ENCODE data around the gene MAN1C1.

Gene MAN1C1

GRCh38 chr1:25668931-25669573 lies 52.5 kb downstream of the MAN1C1 start:
- Histone ChIP-seq H4K5ac (ENCODE audit: low read length) (no peak overlapping the region), H3K18ac (ENCODE audit: low read length) (no peak overlapping the region), H3K23ac (ENCODE audit: low read length) (no peak overlapping the region), H3K4me1 (ENCODE audit: control insufficient read depth, low read depth, low read length) (no peaks in the 10 kb centered on the region), H2BK5ac (ENCODE audit: low read length) (no peak overlapping the region), H3K79me1 (ENCODE audit: low read length) (no peaks in the 10 kb centered on the region), H2BK120ac (ENCODE audit: low read depth, low read length) (no peak overlapping the region), H3K56ac (ENCODE audit: low read length) (no peak overlapping the region), H3K36me3 (ENCODE audit: control insufficient read depth, insufficient read depth, low read length) (no peaks in the 10 kb centered on the region), H3K4me2 (ENCODE audit: low read length) (no peak overlapping the region), H3K27me3 (ENCODE audit: insufficient read depth, low read length, poor library complexity) (no peaks in the 10 kb centered on the region), H3K4me3 (ENCODE audit: low read length) (no peak overlapping the region), H4K8ac (ENCODE audit: low read depth, low read length) (no peak overlapping the region), H3K9ac (ENCODE audit: low read length) (no peak overlapping the region), H2BK15ac (replicated peaks; ENCODE audit: low read depth) (no peak overlapping the region), H3K79me2 (ENCODE audit: control insufficient read depth, insufficient read depth, low read length) (no peaks in the 10 kb centered on the region), H3K4ac (ENCODE audit: low read depth, low read length) (no peak overlapping the region), H2AK5ac (ENCODE audit: low read length) (no peak overlapping the region), H3K27ac (ENCODE audit: low read depth, low read length) (no peak overlapping the region)
- no peak for DNase-seq
- no CpG with 5 or more reads among the region's 9 CpGs for WGBS (ENCODE audit: extremely low coverage, insufficient coverage, low lambda C conversion rate)

GRCh38 chr1:25669781-25670567 lies 53.4 kb downstream of the MAN1C1 start:
- no peaks in the 10 kb centered on the region for H3K79me2 ChIP-seq (ENCODE audit: control insufficient read depth, insufficient read depth, low read length)
- no peak overlapping the region for H3K9ac ChIP-seq (ENCODE audit: low read length)
- no peak overlapping the region for H3K23ac ChIP-seq (ENCODE audit: low read length)
- no peak for DNase-seq
- H3K18ac ChIP-seq (ENCODE audit: low read length): no peak overlapping the region
- H3K27me3 ChIP-seq (ENCODE audit: insufficient read depth, low read length, poor library complexity): no peaks in the 10 kb centered on the region
- H2AK5ac ChIP-seq (ENCODE audit: low read length): no peak overlapping the region
- WGBS (ENCODE audit: extremely low coverage, insufficient coverage, low lambda C conversion rate): no CpG with 5 or more reads among the region's 4 CpGs
- H2BK5ac ChIP-seq (ENCODE audit: low read length): no peak overlapping the region
- no peaks in the 10 kb centered on the region for H3K36me3 ChIP-seq (ENCODE audit: control insufficient read depth, insufficient read depth, low read length)
- H3K56ac ChIP-seq (ENCODE audit: low read length): no peak overlapping the region
- H3K4me2 ChIP-seq (ENCODE audit: low read length): no peak overlapping the region
- no peak overlapping the region for H3K4me3 ChIP-seq (ENCODE audit: low read length)
- H2BK15ac ChIP-seq (replicated peaks; ENCODE audit: low read depth): no peak overlapping the region
- H3K4me1 ChIP-seq (ENCODE audit: control insufficient read depth, low read depth, low read length): no peaks in the 10 kb centered on the region
- no peak overlapping the region for H3K27ac ChIP-seq (ENCODE audit: low read depth, low read length)
- H3K79me1 ChIP-seq (ENCODE audit: low read length): no peaks in the 10 kb centered on the region
- H4K5ac ChIP-seq (ENCODE audit: low read length): no peak overlapping the region
- no peak overlapping the region for H2BK120ac ChIP-seq (ENCODE audit: low read depth, low read length)
- no peak overlapping the region for H4K8ac ChIP-seq (ENCODE audit: low read depth, low read length)
- H3K4ac ChIP-seq (ENCODE audit: low read depth, low read length): no peak overlapping the region

GRCh38 chr1:25671929-25672328 lies 55.3 kb downstream of the MAN1C1 start:
- no peak overlapping the region for H3K18ac ChIP-seq (ENCODE audit: low read length)
- H3K36me3 ChIP-seq (ENCODE audit: control insufficient read depth, insufficient read depth, low read length): no peaks in the 10 kb centered on the region
- H3K27ac ChIP-seq (ENCODE audit: low read depth, low read length): no peak overlapping the region
- no peak overlapping the region for H2BK5ac ChIP-seq (ENCODE audit: low read length)
- H2AK5ac ChIP-seq (ENCODE audit: low read length): no peak overlapping the region
- H3K4me3 ChIP-seq (ENCODE audit: low read length): no peak overlapping the region
- WGBS (ENCODE audit: extremely low coverage, insufficient coverage, low lambda C conversion rate): no CpG with 5 or more reads among the region's 3 CpGs
- no peaks in the 10 kb centered on the region for H3K27me3 ChIP-seq (ENCODE audit: insufficient read depth, low read length, poor library complexity)
- no peak overlapping the region for H2BK120ac ChIP-seq (ENCODE audit: low read depth, low read length)
- no peak overlapping the region for H4K5ac ChIP-seq (ENCODE audit: low read length)
- peaks cover 3% of the 10 kb centered on the region for H3K4me1 ChIP-seq (ENCODE audit: control insufficient read depth, low read depth, low read length)
- H4K8ac ChIP-seq (ENCODE audit: low read depth, low read length): no peak overlapping the region
- no peak for DNase-seq
- H3K23ac ChIP-seq (ENCODE audit: low read length): no peak overlapping the region
- no peak overlapping the region for H3K4ac ChIP-seq (ENCODE audit: low read depth, low read length)
- no peak overlapping the region for H3K4me2 ChIP-seq (ENCODE audit: low read length)
- H3K79me1 ChIP-seq (ENCODE audit: low read length): no peaks in the 10 kb centered on the region
- no peak overlapping the region for H3K56ac ChIP-seq (ENCODE audit: low read length)
- H3K79me2 ChIP-seq (ENCODE audit: control insufficient read depth, insufficient read depth, low read length): no peaks in the 10 kb centered on the region
- H3K9ac ChIP-seq (ENCODE audit: low read length): no peak overlapping the region
- no peak overlapping the region for H2BK15ac ChIP-seq (replicated peaks; ENCODE audit: low read depth)

- DNase-seq: peak; percentile 31
- H3K27ac ChIP-seq (ENCODE audit: low read depth, low read length): no peak overlapping the region
- no peak overlapping the region for H3K9ac ChIP-seq (ENCODE audit: low read length)
- H2BK15ac ChIP-seq (replicated peaks; ENCODE audit: low read depth): no peak overlapping the region
- H3K79me2 ChIP-seq (ENCODE audit: control insufficient read depth, insufficient read depth, low read length): no peaks in the 10 kb centered on the region
- H3K36me3 ChIP-seq (ENCODE audit: control insufficient read depth, insufficient read depth, low read length): no peaks in the 10 kb centered on the region
- peaks cover 3% of the 10 kb centered on the region for H3K4me1 ChIP-seq (ENCODE audit: control insufficient read depth, low read depth, low read length)
- H3K56ac ChIP-seq (ENCODE audit: low read length): no peak overlapping the region
- H3K4me3 ChIP-seq (ENCODE audit: low read length): no peak overlapping the region
- H3K27me3 ChIP-seq (ENCODE audit: insufficient read depth, low read length, poor library complexity): no peaks in the 10 kb centered on the region
- no peak overlapping the region for H3K4ac ChIP-seq (ENCODE audit: low read depth, low read length)
- no peak overlapping the region for H3K4me2 ChIP-seq (ENCODE audit: low read length)
- no peak overlapping the region for H3K18ac ChIP-seq (ENCODE audit: low read length)
- H2BK120ac ChIP-seq (ENCODE audit: low read depth, low read length): no peak overlapping the region
- H3K79me1 ChIP-seq (ENCODE audit: low read length): no peaks in the 10 kb centered on the region
- no peak overlapping the region for H4K5ac ChIP-seq (ENCODE audit: low read length)
- no peak overlapping the region for H2BK5ac ChIP-seq (ENCODE audit: low read length)
- H3K23ac ChIP-seq (ENCODE audit: low read length): no peak overlapping the region
- no peak overlapping the region for H4K8ac ChIP-seq (ENCODE audit: low read depth, low read length)
- WGBS (ENCODE audit: extremely low coverage, insufficient coverage, low lambda C conversion rate): no CpG with 5 or more reads among the region's 13 CpGs
- H2AK5ac ChIP-seq (ENCODE audit: low read length): no peak overlapping the region
Observed at GRCh38 chr1:25672763-25673409, 56.3 kb downstream of the MAN1C1 start.

GRCh38 chr1:25673456-25673855 lies 56.9 kb downstream of the MAN1C1 start:
- whole genome bisulfite sequencing (ENCODE audit: extremely low coverage, insufficient coverage, low lambda C conversion rate): no CpG with 5 or more reads among the region's 3 CpGs
- Histone ChIP-seq H2BK120ac (ENCODE audit: low read depth, low read length) (no peak overlapping the region), H3K4ac (ENCODE audit: low read depth, low read length) (no peak overlapping the region), H2AK5ac (ENCODE audit: low read length) (no peak overlapping the region), H3K4me1 (ENCODE audit: control insufficient read depth, low read depth, low read length) (peaks cover 3% of the 10 kb centered on the region), H2BK5ac (ENCODE audit: low read length) (no peak overlapping the region), H3K9ac (ENCODE audit: low read length) (no peak overlapping the region), H4K8ac (ENCODE audit: low read depth, low read length) (no peak overlapping the region), H3K23ac (ENCODE audit: low read length) (no peak overlapping the region), H2BK15ac (replicated peaks; ENCODE audit: low read depth) (no peak overlapping the region), H4K5ac (ENCODE audit: low read length) (no peak overlapping the region), H3K79me1 (ENCODE audit: low read length) (no peaks in the 10 kb centered on the region), H3K4me2 (ENCODE audit: low read length) (no peak overlapping the region), H3K56ac (ENCODE audit: low read length) (no peak overlapping the region), H3K27ac (ENCODE audit: low read depth, low read length) (no peak overlapping the region), H3K79me2 (ENCODE audit: control insufficient read depth, insufficient read depth, low read length) (no peaks in the 10 kb centered on the region), H3K27me3 (ENCODE audit: insufficient read depth, low read length, poor library complexity) (no peaks in the 10 kb centered on the region), H3K4me3 (ENCODE audit: low read length) (no peak overlapping the region), H3K18ac (ENCODE audit: low read length) (no peak overlapping the region), H3K36me3 (ENCODE audit: control insufficient read depth, insufficient read depth, low read length) (no peaks in the 10 kb centered on the region)
- no peak for DNase-seq
